NCI-H345 (cell line): ENCODE results near the gene GIT1.

ENCODE experiments used
- DNase-seq: peaks from one replicate; lab custom pipeline; 2025; lab: John Stamatoyannopoulos, UW

GIT1 gene

DNA sequence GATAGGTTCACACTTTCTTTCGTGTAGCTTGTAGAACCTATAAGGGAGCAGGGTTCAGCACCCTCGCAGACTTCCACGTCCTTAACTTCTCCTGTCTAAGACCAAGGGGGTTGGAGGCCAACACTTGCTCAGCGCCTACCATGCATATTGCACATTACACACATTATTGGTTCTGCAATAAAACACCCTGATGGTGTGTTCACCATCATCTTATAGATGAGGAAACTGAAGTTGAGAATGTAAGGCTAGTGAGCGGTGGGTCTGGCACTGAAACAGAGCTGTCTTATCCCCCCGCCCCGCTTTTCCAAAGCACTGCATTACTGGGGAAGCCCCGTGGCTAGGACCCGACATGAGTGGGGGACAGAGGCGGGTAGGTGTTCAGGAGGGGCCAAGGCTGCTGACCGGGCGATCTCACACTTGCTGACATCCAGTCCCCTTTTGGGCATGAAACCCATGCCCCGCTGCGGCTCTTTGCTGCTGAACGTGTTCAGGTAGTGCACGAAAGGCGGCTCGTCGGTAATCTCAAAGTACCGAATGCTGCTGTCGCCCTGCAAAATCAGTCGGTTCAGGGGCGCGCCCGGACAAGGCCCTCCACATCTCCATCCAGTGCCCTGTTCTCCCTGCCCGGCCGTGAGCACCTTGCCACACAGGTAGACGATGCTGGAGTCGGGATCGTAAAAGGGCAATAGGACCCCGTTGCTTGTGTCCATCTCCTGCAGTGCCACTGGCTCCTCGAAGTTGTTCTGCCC lies 27.0 kb upstream of the GIT1 start:
- peak; percentile 44 for DNase-seq

- DNase-seq = peak; percentile 88
Observed at GRCh38 chr17:29615492-29616299, 26.2 kb upstream of the GIT1 start.

- no peak for DNase-seq
Observed at GRCh38 chr17:29615048-29615385, 25.6 kb upstream of the GIT1 start.

GRCh38 chr17:29614349-29615047 lies 25.1 kb upstream of the GIT1 start:
- no peak for DNase-seq

- no peak for DNase-seq
Observed at GRCh38 chr17:29613856-29614255, 24.4 kb upstream of the GIT1 start.

DNA sequence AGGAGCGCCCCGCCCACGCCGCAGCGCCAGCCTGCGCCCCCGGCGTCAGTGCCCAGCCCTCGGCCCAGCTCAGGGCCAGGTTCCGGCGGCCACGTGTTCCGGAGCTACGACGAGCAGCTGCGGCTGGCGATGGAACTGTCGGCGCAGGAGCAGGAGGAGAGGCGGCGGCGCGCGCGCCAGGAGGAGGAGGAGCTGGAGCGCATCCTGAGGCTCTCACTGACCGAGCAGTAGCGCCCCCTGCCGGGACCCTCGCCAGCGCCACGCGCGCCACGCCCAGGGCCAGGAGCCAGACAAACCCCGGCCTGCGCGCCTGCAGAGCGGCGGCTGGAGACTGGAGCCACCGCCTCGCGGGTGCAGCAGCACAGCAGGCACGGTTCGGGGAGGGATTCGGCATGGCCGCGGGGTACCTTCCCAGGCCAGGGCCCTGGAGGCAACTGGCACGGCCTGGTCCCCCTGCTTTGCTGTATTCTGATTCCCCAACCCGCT lies 23.9 kb upstream of the GIT1 start:
- DNase-seq = no peak

DNA sequence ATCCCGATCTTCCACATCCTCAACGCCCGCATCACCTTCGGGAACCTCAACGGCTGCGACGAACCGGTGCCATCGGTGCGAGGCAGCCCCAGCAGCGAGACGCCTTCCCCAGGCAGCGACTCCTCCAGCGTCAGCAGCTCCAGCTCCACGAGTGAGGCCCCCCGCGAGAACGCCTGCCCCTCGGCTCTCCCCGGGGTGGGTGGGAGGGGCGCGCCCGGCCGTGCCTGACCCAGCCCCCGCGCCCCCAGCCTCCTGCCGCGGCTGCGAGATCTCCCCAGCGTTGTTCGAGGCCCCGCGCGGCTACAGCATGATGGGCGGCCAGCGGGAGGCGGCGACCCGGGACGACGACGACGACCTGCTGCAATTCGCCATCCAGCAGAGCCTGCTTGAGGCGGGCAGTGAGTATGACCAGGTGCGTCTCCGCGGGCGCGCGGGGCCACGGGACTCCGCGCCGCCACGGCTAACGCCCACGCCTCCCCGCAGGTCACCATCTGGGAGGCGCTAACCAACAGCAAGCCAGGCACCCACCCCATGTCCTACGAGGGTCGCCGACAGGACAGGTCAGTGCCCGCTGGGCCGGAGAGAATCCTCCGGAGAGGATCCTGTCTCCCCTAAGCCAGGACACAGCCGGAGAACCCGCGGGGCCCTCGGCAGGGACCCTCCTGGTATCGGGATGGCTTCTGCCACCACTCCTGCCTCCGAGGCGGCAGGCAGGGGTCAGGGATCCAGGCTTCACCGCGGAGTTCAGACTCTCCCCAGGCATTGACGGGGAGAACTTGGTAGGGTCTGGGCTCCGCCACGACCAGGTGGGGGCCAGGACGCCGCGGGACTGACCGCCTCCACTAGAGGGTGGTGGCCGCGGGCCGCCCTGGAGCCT lies 23.2 kb upstream of the GIT1 start:
- no peak for DNase-seq

DNA sequence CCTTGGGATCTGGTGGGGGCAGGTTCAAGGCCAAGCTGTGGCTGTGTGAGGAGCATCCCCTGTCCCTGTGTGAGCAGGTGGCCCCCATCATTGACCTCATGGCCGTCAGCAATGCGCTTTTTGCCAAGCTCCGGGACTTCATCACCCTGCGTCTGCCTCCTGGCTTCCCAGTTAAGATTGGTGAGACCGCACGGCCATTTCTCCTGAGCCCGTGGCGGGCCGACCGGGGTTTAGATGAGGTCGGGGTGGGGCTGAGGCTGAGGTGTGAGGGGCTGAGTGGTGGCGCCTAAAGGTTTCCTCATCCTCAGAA lies 22.6 kb upstream of the GIT1 start:
- DNase-seq = no peak

- no peak for DNase-seq
Observed at GRCh38 chr17:29611351-29612093, 22.1 kb upstream of the GIT1 start.

GRCh38 chr17:29610395-29610794 lies 20.9 kb upstream of the GIT1 start:
- DNase-seq = no peak

DNA sequence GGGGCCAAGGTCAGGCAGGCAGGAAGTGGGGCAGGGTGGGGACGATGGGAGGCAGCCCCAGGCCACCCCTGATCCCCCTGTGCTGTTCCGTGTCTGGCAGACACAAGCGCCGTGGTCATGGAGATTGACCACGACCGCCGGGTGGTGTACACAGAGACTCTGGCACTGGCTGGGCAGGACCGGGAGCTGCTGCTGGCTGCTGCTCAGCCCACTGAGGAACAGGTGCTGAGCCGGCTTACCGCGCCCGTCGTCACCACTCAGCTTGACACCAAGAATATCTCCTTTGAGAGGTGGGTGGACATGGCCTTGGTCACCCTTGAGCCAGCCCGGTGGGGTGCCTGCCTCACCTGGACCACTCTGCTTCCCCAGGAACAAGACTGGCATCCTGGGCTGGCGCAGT lies 19.5 kb upstream of the GIT1 start:
- no peak for DNase-seq

DNA sequence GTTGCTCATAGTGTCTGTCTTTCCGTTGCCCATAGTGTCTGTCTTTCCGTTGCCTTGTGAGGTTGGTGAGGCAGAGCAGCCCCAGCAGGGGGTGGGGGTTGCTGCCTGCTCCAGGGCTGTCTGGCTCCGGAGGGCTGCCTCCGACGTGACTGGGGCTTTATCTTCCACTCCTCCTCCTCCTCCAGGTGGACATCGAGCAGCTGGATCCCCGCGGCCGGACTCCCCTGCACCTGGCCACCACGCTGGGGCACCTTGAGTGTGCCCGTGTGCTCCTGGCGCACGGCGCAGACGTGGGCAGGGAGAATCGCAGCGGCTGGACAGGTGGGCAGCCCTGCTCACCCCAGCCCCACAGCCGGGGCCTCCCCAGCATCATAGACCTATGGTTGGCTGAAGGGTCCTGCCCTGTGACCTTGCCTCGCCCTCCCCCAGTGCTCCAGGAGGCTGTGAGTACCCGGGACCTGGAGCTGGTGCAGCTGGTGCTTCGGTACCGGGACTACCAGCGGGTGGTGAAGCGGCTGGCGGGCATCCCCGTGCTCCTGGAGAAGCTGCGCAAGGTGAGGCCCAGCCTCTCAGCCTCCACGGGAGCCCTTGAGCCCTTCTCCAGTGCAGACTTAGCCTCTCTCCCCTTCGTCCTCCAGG lies 18.2 kb upstream of the GIT1 start:
- no peak for DNase-seq

- DNase-seq = no peak
Observed at GRCh38 chr17:29603109-29603674, 13.7 kb upstream of the GIT1 start.

- no peak for DNase-seq
Observed at GRCh38 chr17:29597361-29598172, 8.1 kb upstream of the GIT1 start.

GRCh38 chr17:29596811-29597210 lies 7.4 kb upstream of the GIT1 start:
- no peak for DNase-seq

- DNase-seq = no peak
Observed at GRCh38 chr17:29595943-29596774, 6.7 kb upstream of the GIT1 start.

DNA sequence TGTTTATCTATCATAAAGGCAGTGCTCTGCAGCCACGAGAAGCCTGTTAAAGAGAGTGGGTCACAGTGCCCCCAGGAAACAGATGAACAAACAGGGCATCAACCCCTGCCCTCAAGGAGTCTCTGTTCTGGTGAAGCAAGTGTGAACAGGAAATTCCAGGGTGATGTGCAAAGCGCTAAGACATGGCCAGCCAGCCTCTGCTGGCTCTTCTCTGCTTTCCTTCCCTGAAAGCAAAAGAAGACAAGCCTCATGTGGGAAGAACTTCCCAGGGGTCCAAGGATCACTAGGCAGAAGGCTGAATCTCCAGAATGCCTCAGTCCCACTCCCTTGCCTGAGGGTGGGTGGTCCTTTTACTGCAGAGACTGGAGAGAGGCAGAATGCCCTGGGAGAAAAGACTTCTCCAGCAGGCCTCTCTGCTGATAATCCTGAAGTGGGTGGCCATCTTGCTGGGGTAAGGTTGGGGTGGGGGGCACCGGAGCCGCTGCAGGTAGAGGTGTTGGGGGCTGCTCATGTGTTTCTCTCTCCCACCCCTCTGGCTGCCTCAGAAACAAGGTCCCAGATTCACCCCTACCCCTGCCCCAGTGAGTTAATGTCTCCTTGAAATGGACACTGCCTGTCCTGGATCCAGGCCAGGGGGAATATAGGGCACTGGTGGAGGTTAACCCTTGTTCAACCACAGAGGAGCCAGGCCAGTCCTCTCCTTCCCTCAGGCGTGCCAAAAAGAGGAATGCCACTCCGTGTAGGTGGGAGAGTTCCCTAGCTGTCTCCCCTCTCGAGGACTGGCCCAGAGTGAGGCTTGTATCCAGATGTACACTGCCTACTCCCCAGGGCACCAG lies 5.9 kb upstream of the GIT1 start:
- no peak for DNase-seq
